Right atrium auricular region (tissue), 2 donors: ENCODE measurements around the gene EGR2. TPM values are rescaled to one million over a fixed set of nuclear protein-coding genes. Genes with fewer than 3 reads are reported as not detected.

ENCODE experiments used
- DNase-seq: peaks from one replicate; pipeline ENCODE4 v3.0.0-alpha.2; 2019; ENCODE audit warnings: low spot score
- H3K27ac ChIP-seq, 2 donors: fragments of 200-600 bp; sonication (generic); 1 replicate in 1 of 2; 2 replicates in 1 of 2; pipeline ENCODE4 v1.5.1; 2016 to 2019
- H3K27me3 ChIP-seq, 2 donors: fragments of 200-600 bp; sonication (generic); one replicate each; pipeline versions ENCODE4 v1.5.1 to v1.6.0; 2017 to 2019
- H3K36me3 ChIP-seq: fragments of 200-600 bp; sonication (generic); one replicate; pipeline ENCODE4 v1.5.1; 2016
- H3K4me1 ChIP-seq, 2 donors: fragments of 200-600 bp; sonication (generic); one replicate each; pipeline versions ENCODE4 v1.5.1 to v1.6.0; 2017 to 2019
- H3K4me3 ChIP-seq, 2 donors: fragments of 200-600 bp; sonication (generic); 1 replicate in 1 of 2; 2 replicates in 1 of 2; pipeline ENCODE4 v1.5.1; 2017 to 2019; ENCODE audit warnings: mild to moderate bottlenecking in 1 of 2, moderate library complexity in 1 of 2
- H3K9me3 ChIP-seq, 2 donors: fragments of 200-600 bp; sonication (generic); one replicate each; pipeline ENCODE4 v1.5.1; 2019
- CTCF ChIP-seq, 2 donors: fragments of 200-600 bp; sonication (generic); IDR thresholded peaks; one replicate each; pipeline ENCODE4 v1.5.1; 2019; ENCODE audit warnings: antibody characterized with exemption in 2 of 2
- total RNA-seq, 2 donors: library from RNA; depleted of rRNA; stranded (reverse); fragments of >200 nt; gene quantifications; one replicate each; pipeline ENCODE4 v1.1.0, GENCODE V29; 2016

The EGR2 gene
- total RNA-seq, 2 donors from 2014 or later, result 2.1 to 5.9 TPM

- H3K4me1 ChIP-seq, result no peaks in the 10 kb centered on the region
- no peaks in the 10 kb centered on the region for H3K27me3 ChIP-seq
- no peak for DNase-seq
- no peak overlapping the region for H3K27ac ChIP-seq
- no peaks in the 10 kb centered on the region for H3K9me3 ChIP-seq
- TF ChIP-seq CTCF (IDR thresholded peaks at IDR 0.05), result no peak
- H3K4me3 ChIP-seq, result no peak overlapping the region
- H3K36me3 ChIP-seq, result no peaks in the 10 kb centered on the region
Measured at GRCh38 chr10:62796896-62797295, 19.3 kb downstream of the EGR2 start.

- Histone ChIP-seq H3K27ac (no peak overlapping the region), H3K36me3 (no peaks in the 10 kb centered on the region), H3K9me3 (no peaks in the 10 kb centered on the region), H3K4me3 (no peak overlapping the region), H3K27me3 (no peaks in the 10 kb centered on the region), H3K4me1 (peaks cover 0 to 2% of the 10 kb centered on the region in 2 donors)
- no peak for DNase-seq
- no peak for TF ChIP-seq CTCF (IDR thresholded peaks at IDR 0.05)
Measured at GRCh38 chr10:62795762-62796161, 20.4 kb downstream of the EGR2 start.

GRCh38 chr10:62795100-62795499 is 21.1 kb downstream of the EGR2 start:
- H3K4me3 ChIP-seq, result no peak overlapping the region
- DNase-seq, result no peak
- H3K36me3 ChIP-seq, result no peaks in the 10 kb centered on the region

GRCh38 chr10:62794306-62794705 is 21.9 kb downstream of the EGR2 start:
- Histone ChIP-seq H3K36me3 (no peaks in the 10 kb centered on the region), H3K4me3 (no peak overlapping the region), H3K27ac (no peak overlapping the region), H3K9me3 (no peaks in the 10 kb centered on the region), H3K27me3 (no peaks in the 10 kb centered on the region), H3K4me1 (peaks cover 0 to 10% of the 10 kb centered on the region in 2 donors)
- TF ChIP-seq CTCF (IDR thresholded peaks at IDR 0.05), result no peak
- DNase-seq, result no peak

More at GRCh38 chr10:62795100-62795499, 21.1 kb downstream of the EGR2 start:
- H3K4me1 ChIP-seq, result peaks cover 0 to 6% of the 10 kb centered on the region in 2 donors
- TF ChIP-seq CTCF (IDR thresholded peaks at IDR 0.05), result no peak
- no peaks in the 10 kb centered on the region for H3K9me3 ChIP-seq
- no peaks in the 10 kb centered on the region for H3K27me3 ChIP-seq
- no peak overlapping the region for H3K27ac ChIP-seq

GRCh38 chr10:62792261-62792660 is 23.9 kb downstream of the EGR2 start:
- Histone ChIP-seq H3K27me3 (no peaks in the 10 kb centered on the region), H3K4me3 (no peak overlapping the region), H3K4me1 (peaks cover 0 to 18% of the 10 kb centered on the region in 2 donors), H3K27ac (no peak overlapping the region), H3K36me3 (no peaks in the 10 kb centered on the region), H3K9me3 (no peaks in the 10 kb centered on the region)
- no peak for TF ChIP-seq CTCF (IDR thresholded peaks at IDR 0.05)
- DNase-seq, result no peak

- H3K36me3 ChIP-seq, result no peaks in the 10 kb centered on the region
- H3K9me3 ChIP-seq, result no peaks in the 10 kb centered on the region
- H3K27ac ChIP-seq, result no peak overlapping the region
- no peak for DNase-seq
- TF ChIP-seq CTCF (IDR thresholded peaks at IDR 0.05), result no peak
- H3K4me1 ChIP-seq, result peaks cover 0 to 18% of the 10 kb centered on the region in 2 donors
- no peak overlapping the region for H3K4me3 ChIP-seq
- H3K27me3 ChIP-seq, result no peaks in the 10 kb centered on the region
Measured at GRCh38 chr10:62790571-62790970, 25.6 kb downstream of the EGR2 start.
